HG03378 (cell line): ENCODE data around the gene EPX.

Experiments
- ATAC-seq: cut with Tn5 transposase; IDR thresholded peaks from one replicate; pipeline ENCODE4 v1.9.1; 2021; ENCODE audit warnings: mild to moderate bottlenecking, moderate library complexity; ENCODE audit not compliant: unreplicated experiment

The EPX gene

DNA sequence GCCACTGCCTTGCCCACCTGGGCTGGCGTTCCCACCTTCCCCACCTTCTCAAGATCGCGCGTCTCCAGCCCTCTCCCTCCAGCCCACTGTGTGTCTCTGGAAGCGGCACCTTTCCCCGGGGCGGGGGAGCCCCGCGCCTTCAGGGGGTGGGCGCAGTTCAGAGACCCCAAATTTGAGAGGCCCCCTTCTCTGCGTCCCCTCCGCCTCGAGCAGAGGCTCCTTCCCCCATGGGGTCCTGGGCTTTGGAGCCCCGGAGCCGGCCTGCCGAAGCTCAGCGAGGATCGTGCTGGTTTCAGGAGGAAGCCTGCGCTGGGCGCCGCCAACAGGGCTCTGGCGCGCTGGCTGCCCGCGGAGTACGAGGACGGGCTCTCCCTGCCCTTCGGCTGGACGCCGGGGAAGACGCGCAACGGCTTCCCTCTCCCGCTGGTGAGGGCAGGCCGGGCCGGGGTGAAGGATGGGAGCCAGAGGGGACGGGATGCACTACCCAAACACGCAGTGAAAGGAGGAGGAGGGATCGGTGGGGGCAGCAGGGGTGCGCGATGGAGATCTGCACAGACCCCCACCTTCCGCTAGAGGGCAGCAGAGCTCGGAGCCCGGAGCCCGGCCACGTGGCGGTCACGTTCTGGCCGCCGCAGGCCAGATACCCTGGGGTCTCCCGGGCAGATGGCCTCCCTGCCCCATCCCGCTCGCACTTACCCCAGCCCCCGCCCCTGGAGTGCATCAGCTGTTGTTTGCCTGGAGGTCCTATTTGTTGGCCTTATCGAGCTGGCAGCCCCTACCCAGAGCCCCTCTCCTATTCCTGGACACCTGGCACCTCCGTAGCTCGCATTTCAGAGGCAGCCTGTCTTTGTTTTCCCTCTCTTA, 57.0 kb downstream of the EPX start:
- no peak for ATAC-seq

- no peak for ATAC-seq
Measured at GRCh38 chr17:58250344-58251011, 58.0 kb downstream of the EPX start.

- no peak for ATAC-seq
Measured at GRCh38 chr17:58252141-58252540, 59.6 kb downstream of the EPX start.

GRCh38 chr17:58253082-58253481, 60.6 kb downstream of the EPX start:
- no peak for ATAC-seq
